Mesenchymal stem cell (in vitro differentiated cells and primary cell): ENCODE results near the gene BICRAL. TPM values are rescaled to one million over a fixed set of nuclear protein-coding genes. Genes with fewer than 3 reads are reported as not detected.
"Not testable (repeated sequence)": the region's sequence is repeated elsewhere in the genome, so short reads cannot be mapped to it uniquely, and the experiment has no call there.

Source experiments
- DNase-seq: peaks from one replicate; pipeline ENCODE4 v3.0.0-alpha.2; 2013
- H2AFZ ChIP-seq: one replicate; pipeline ENCODE4 v1.6.1; 2013; ENCODE audit warnings: low read depth, mild to moderate bottlenecking, control low read depth, inconsistent platforms, low read length, moderate library complexity
- H2AK5ac ChIP-seq: 2 replicates; pipeline ENCODE4 v1.6.1; 2013; ENCODE audit warnings: low read length, moderate library complexity, mild to moderate bottlenecking, inconsistent platforms; ENCODE audit not compliant: severe bottlenecking
- H2BK120ac ChIP-seq: one replicate; pipeline ENCODE4 v1.6.1; 2013; ENCODE audit warnings: low read depth, mild to moderate bottlenecking, inconsistent platforms, low read length, moderate library complexity
- H2BK12ac ChIP-seq, 2 experiments: one replicate each; pipeline ENCODE4 v1.6.1; 2013; ENCODE audit warnings: inconsistent platforms in 2 of 2, low read length in 2 of 2, mild to moderate bottlenecking in 2 of 2, moderate library complexity in 2 of 2, control low read depth in 1 of 2
- H2BK15ac ChIP-seq: one replicate; pipeline ENCODE4 v1.6.1; 2013; ENCODE audit warnings: mild to moderate bottlenecking, low read depth, inconsistent platforms; ENCODE audit not compliant: poor library complexity, severe bottlenecking
- H2BK5ac ChIP-seq: 2 replicates; pipeline ENCODE4 v1.6.1; 2013; ENCODE audit warnings: low read depth, mild to moderate bottlenecking, low read length, control low read depth, inconsistent platforms; ENCODE audit not compliant: poor library complexity, severe bottlenecking
- H3K14ac ChIP-seq, 2 experiments: one replicate each; pipeline ENCODE4 v1.6.1; 2013; ENCODE audit warnings: inconsistent platforms in 2 of 2, low read length in 2 of 2, control low read depth in 1 of 2, mild to moderate bottlenecking in 1 of 2, moderate library complexity in 1 of 2
- H3K18ac ChIP-seq, 2 experiments: one replicate each; pipeline ENCODE4 v1.6.1; 2013; ENCODE audit warnings: inconsistent platforms in 2 of 2, low read length in 2 of 2, control low read depth in 1 of 2, low read depth in 1 of 2, mild to moderate bottlenecking in 1 of 2
- H3K23ac ChIP-seq, 2 experiments: one replicate each; pipeline ENCODE4 v1.6.1; 2013; ENCODE audit warnings: inconsistent platforms in 2 of 2, low read length in 2 of 2, mild to moderate bottlenecking in 2 of 2, moderate library complexity in 2 of 2, control low read depth in 1 of 2
- H3K27ac ChIP-seq: 2 replicates; pipeline ENCODE4 v1.5.1; 2013; ENCODE audit warnings: mild to moderate bottlenecking, moderate library complexity, low read length, control low read depth, inconsistent platforms; ENCODE audit not compliant: poor library complexity, severe bottlenecking
- H3K27me3 ChIP-seq, 2 experiments: 2 replicates each; pipeline versions ENCODE4 v1.6.1 to v1.7.0; 2013; ENCODE audit warnings: low read length in 2 of 2, mild to moderate bottlenecking in 2 of 2, moderate library complexity in 2 of 2, control low read depth in 1 of 2, inconsistent platforms in 1 of 2; ENCODE audit not compliant: control insufficient read depth in 1 of 2, insufficient read depth in 1 of 2
- H3K36me3 ChIP-seq, 2 experiments: 2 replicates each; pipeline versions ENCODE4 v1.6.1 to v1.7.0; 2013; ENCODE audit warnings: low read length in 2 of 2, control low read depth in 1 of 2, inconsistent platforms in 1 of 2, low read depth in 1 of 2, mild to moderate bottlenecking in 1 of 2; ENCODE audit not compliant: insufficient read depth in 2 of 2, control insufficient read depth in 1 of 2
- H3K4ac ChIP-seq, 2 experiments: one replicate each; pipeline ENCODE4 v1.6.1; 2013; ENCODE audit warnings: inconsistent platforms in 2 of 2, low read length in 2 of 2, mild to moderate bottlenecking in 2 of 2, moderate library complexity in 2 of 2, control low read depth in 1 of 2, low read depth in 1 of 2
- H3K4me1 ChIP-seq: 2 replicates; pipeline ENCODE4 v1.6.1; 2013; ENCODE audit warnings: low read depth, low read length, control low read depth; ENCODE audit not compliant: control insufficient read depth, insufficient read depth
- H3K4me2 ChIP-seq: 2 replicates; pipeline ENCODE4 v1.6.1; 2013; ENCODE audit warnings: low read length, mild to moderate bottlenecking, inconsistent platforms; ENCODE audit not compliant: poor library complexity, severe bottlenecking
- H3K4me3 ChIP-seq, 2 experiments: 2 replicates each; pipeline versions ENCODE4 v1.5.1 to v1.7.0; 2013; ENCODE audit warnings: low read length in 2 of 2, mild to moderate bottlenecking in 2 of 2, control low read depth in 1 of 2, low read depth in 1 of 2; ENCODE audit not compliant: insufficient read depth in 1 of 2
- H3K79me1 ChIP-seq: replicated peaks from 2 replicates; pipeline ENCODE4 v1.6.1; 2013; ENCODE audit warnings: mild to moderate bottlenecking, control low read depth, low read length, inconsistent platforms; ENCODE audit not compliant: poor library complexity, severe bottlenecking
- H3K9ac ChIP-seq: 2 replicates; pipeline ENCODE4 v1.7.0; 2013; ENCODE audit warnings: mild to moderate bottlenecking, low read length, moderate library complexity
- H3K9me3 ChIP-seq: 2 replicates; pipeline ENCODE4 v1.7.0; 2013; ENCODE audit warnings: mild to moderate bottlenecking, low read length; ENCODE audit not compliant: control insufficient read depth
- H4K8ac ChIP-seq: one replicate; pipeline ENCODE4 v1.6.1; 2013; ENCODE audit warnings: inconsistent platforms, mild to moderate bottlenecking, low read length, moderate library complexity
- H4K91ac ChIP-seq: one replicate; pipeline ENCODE4 v1.6.1; 2013; ENCODE audit warnings: mild to moderate bottlenecking, low read length, inconsistent platforms
- WGBS: methylation state at CpG from one replicate; pipeline ENCODE4 v1.1.7; 2013; ENCODE audit warnings: mixed read lengths; 5-methylcytosine and 5-hydroxymethylcytosine counted together
- polyA plus RNA-seq, 2 experiments: library from polyadenylated mRNA; stranded (reverse); fragments of 200-250 nt; gene quantifications; one replicate each; pipeline ENCODE4 v1.2.3, GENCODE V29; 2013

The BICRAL gene, protein sequence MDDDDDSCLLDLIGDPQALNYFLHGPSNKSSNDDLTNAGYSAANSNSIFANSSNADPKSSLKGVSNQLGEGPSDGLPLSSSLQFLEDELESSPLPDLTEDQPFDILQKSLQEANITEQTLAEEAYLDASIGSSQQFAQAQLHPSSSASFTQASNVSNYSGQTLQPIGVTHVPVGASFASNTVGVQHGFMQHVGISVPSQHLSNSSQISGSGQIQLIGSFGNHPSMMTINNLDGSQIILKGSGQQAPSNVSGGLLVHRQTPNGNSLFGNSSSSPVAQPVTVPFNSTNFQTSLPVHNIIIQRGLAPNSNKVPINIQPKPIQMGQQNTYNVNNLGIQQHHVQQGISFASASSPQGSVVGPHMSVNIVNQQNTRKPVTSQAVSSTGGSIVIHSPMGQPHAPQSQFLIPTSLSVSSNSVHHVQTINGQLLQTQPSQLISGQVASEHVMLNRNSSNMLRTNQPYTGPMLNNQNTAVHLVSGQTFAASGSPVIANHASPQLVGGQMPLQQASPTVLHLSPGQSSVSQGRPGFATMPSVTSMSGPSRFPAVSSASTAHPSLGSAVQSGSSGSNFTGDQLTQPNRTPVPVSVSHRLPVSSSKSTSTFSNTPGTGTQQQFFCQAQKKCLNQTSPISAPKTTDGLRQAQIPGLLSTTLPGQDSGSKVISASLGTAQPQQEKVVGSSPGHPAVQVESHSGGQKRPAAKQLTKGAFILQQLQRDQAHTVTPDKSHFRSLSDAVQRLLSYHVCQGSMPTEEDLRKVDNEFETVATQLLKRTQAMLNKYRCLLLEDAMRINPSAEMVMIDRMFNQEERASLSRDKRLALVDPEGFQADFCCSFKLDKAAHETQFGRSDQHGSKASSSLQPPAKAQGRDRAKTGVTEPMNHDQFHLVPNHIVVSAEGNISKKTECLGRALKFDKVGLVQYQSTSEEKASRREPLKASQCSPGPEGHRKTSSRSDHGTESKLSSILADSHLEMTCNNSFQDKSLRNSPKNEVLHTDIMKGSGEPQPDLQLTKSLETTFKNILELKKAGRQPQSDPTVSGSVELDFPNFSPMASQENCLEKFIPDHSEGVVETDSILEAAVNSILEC
- polyA plus RNA-seq (2013, experiment 1 of 2) = 3.9 TPM
- polyA plus RNA-seq (2013, experiment 2 of 2) = 3.5 TPM

DNA sequence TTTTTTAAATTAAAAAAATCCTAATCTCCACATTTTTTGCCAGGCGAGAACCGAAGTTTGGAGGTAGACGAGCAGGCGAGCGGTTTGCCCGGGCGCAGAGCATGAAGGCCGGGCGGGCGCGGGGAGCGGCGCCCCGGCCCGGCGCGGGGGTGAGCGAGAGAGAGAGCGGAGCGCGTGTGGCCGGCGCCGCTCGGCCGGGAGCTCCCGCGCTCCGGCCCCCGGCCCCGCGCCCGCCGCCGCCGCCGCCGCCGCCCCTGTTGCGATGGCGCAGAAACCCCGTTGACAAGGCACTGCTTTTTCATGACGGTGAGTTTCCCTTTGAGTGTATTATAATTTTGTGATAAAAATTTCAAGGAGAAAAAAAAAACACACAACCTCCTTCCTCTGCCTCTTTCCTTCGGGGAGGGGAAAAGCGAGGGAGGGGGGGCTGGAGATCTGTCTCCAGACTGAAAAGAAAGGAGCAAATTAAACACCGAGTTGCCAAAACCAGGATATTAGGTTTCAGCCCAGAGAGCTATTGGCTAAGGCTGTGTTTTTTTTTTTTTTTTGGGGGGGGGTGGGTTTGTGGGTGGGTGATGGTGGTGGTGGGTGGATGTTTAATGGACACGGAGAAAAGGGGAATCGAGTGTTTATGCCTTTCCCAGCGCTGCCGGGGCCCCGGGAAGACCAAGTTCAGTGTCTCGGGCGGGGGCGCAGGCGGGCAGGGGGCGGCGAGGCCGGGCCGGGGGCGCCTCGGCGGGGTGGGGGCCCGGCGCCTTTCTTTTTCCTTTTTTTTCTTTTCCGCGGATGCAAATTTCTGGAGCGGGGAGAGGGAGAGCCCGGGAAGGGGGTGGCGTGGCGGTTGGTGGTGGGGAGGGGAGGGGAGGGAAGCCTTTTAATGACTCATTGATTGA, at the start of gene BICRAL:
Gene BICRAL, plus strand, starts transcription at position 257 of the 893 bp plus-strand sequence. CDS start 39,971 bp downstream, outside the sequence.
- Histone ChIP-seq H4K8ac (peak within 1 kb of the TSS; percentile 99), H3K9me3 (no peaks in the 10 kb centered on the region), H2BK5ac (peak within 1 kb of the TSS; percentile 100), H2AK5ac (no peak within 1 kb of the TSS), H3K18ac (peak within 1 kb of the TSS; percentile 99 to 100), H2BK12ac (no peak within 1 kb of the TSS), H3K27me3 (no peaks in the 10 kb centered on the region), H2BK15ac (peak within 1 kb of the TSS; percentile 28), H3K14ac (peak within 1 kb of the TSS; percentile 92 to 99), H3K4me3 (peak within 1 kb of the TSS; percentile 81 to 96), H3K4me1 (peaks cover 15% of the 10 kb centered on the region), H2AFZ (no peak within 1 kb of the TSS), H3K4ac (peak within 1 kb of the TSS; percentile 100), H3K9ac (peak within 1 kb of the TSS; percentile 97), H2BK120ac (peak within 1 kb of the TSS; percentile 99), H3K79me1 (peaks cover 5% of the 10 kb centered on the region), H3K36me3 (no peaks in the 10 kb centered on the region), H4K91ac (peak within 1 kb of the TSS; percentile 100), H3K4me2 (peak within 1 kb of the TSS; percentile 65), H3K23ac (peak within 1 kb of the TSS in 1 of 2 experiments; percentile 99), H3K27ac (peak within 1 kb of the TSS; percentile 99)
- WGBS = 2% methylated on average over 34 of the region's 70 CpGs
- peak; percentile 90 for DNase-seq

DNA sequence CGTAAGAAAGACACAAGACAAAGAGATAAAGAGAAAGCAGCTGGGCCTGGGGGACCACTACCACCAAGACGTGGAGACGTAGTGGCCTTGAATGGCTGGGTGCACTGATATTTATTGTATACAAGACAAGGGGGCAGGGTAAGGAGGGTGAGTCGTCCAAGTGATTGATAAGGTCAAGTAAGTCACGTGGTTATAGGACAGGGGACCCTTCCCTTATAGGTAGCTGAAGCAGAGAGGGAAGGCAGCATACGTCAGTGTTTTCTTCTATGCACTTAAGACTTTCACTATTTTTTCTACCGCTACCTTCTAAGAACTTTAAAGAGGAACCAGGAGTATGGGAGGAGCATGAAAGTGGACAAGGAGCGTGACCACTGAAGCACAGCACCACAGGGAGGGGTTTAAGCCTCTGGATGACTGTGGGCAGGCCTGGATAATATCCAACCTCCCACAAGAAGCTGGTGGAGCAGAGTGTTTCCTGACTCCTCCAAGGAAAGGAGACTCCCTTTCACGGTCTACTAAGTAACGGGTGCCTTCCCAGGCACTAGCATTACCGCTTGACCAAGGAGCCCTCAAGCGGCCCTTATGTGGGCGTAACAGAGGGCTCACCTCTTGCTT, 47.9 kb upstream of the BICRAL start:
- not testable (repeated sequence) for H3K79me1 ChIP-seq, H3K4me3 ChIP-seq, H3K36me3 ChIP-seq, H2AK5ac ChIP-seq, H3K27me3 ChIP-seq, H3K23ac ChIP-seq, H3K9ac ChIP-seq, H2AFZ ChIP-seq, H3K4me1 ChIP-seq, H3K4ac ChIP-seq, H3K4me2 ChIP-seq, H2BK15ac ChIP-seq, H2BK12ac ChIP-seq, H3K9me3 ChIP-seq, H4K8ac ChIP-seq, H3K14ac ChIP-seq, H3K18ac ChIP-seq, H2BK120ac ChIP-seq, H3K27ac ChIP-seq, H2BK5ac ChIP-seq, H4K91ac ChIP-seq
- WGBS = 74% methylated on average over 10 of the region's 13 CpGs
- peak; percentile 18 for DNase-seq

GRCh38 chr6:42735976-42736375, 45.9 kb upstream of the BICRAL start:
- Histone ChIP-seq H3K79me1 (no peaks in the 10 kb centered on the region), H4K8ac (no peak overlapping the region), H3K23ac (no peak overlapping the region), H3K18ac (no peak overlapping the region), H3K9ac (no peak overlapping the region), H2BK15ac (no peak overlapping the region), H3K4ac (no peak overlapping the region), H3K36me3 (no peaks in the 10 kb centered on the region), H3K9me3 (no peaks in the 10 kb centered on the region), H3K14ac (no peak overlapping the region), H2BK12ac (no peak overlapping the region), H2BK5ac (no peak overlapping the region), H3K27ac (no peak overlapping the region), H2AFZ (no peak overlapping the region), H3K4me3 (no peak overlapping the region), H3K4me2 (no peak overlapping the region), H4K91ac (no peak overlapping the region), H3K27me3 (no peaks in the 10 kb centered on the region), H3K4me1 (peaks cover 3% of the 10 kb centered on the region), H2AK5ac (no peak overlapping the region), H2BK120ac (no peak overlapping the region)
- DNase-seq = no peak
- 100% methylated on average over 3 of the region's 3 CpGs for WGBS
